ENCODE data around the gene DDX1. TPM values are rescaled to one million over a fixed set of nuclear protein-coding genes. Genes with fewer than 3 reads are reported as not detected.

Gene DDX1
- total and polyA plus RNA-seq, 7 donors: 116 to 166 (median 132) TPM

- no peak for ATAC-seq
- H3K36me3 ChIP-seq (ENCODE audit: insufficient read depth in 1 of 2, low read depth in 1 of 2): no peaks in the 10 kb centered on the region
- H3K4me1 ChIP-seq: no peaks in the 10 kb centered on the region
- intact Hi-C loops (cut with DNase I): no loop called here
- no peak for DNase-seq
- TF ChIP-seq CTCF (IDR thresholded peaks at IDR 0.05): no peak
- WGBS, 3 donors: 94 to 97% (median 95%) methylated on average over 7 of the region's 7 CpGs
- no peak overlapping the region for H3K4me3 ChIP-seq
- H3K27me3 ChIP-seq (ENCODE audit: insufficient read depth in 3 of 3, low read length in 2 of 3): no peaks in the 10 kb centered on the region
- no peak overlapping the region for H3K27ac ChIP-seq
- no peaks in the 10 kb centered on the region for H3K9me3 ChIP-seq
These were observed 59.7 kb downstream of the DDX1 start for GRCh38 chr2:15651367-15651727.

GRCh38 chr2:15652252-15652651 is 60.6 kb downstream of the DDX1 start:
- DNase-seq: no peak
- Histone ChIP-seq H3K9me3 (no peaks in the 10 kb centered on the region), H3K4me1 (no peaks in the 10 kb centered on the region), H3K36me3 (ENCODE audit: insufficient read depth in 1 of 2, low read depth in 1 of 2) (no peaks in the 10 kb centered on the region), H3K27me3 (ENCODE audit: insufficient read depth in 3 of 3, low read length in 2 of 3) (no peaks in the 10 kb centered on the region), H3K27ac (no peak overlapping the region), H3K4me3 (no peak overlapping the region)
- intact Hi-C loops (cut with DNase I): no loop called here
- 85 to 89% (median 89%) methylated on average over 8 of the region's 8 CpGs for WGBS, 3 donors
- no peak for TF ChIP-seq CTCF (IDR thresholded peaks at IDR 0.05)
- no peak for ATAC-seq

- H3K27me3 ChIP-seq (ENCODE audit: insufficient read depth in 3 of 3, low read length in 2 of 3): no peaks in the 10 kb centered on the region
- 63 to 77% (median 72%) methylated on average over 6 of the region's 6 CpGs for WGBS, 3 donors
- DNase-seq (no peak), ATAC-seq (no peak)
- H3K4me1 ChIP-seq: no peaks in the 10 kb centered on the region
- no peak for TF ChIP-seq CTCF (IDR thresholded peaks at IDR 0.05)
- no peaks in the 10 kb centered on the region for H3K36me3 ChIP-seq (ENCODE audit: insufficient read depth in 1 of 2, low read depth in 1 of 2)
- no peak overlapping the region for H3K27ac ChIP-seq
- H3K4me3 ChIP-seq: no peak overlapping the region
- H3K9me3 ChIP-seq: no peaks in the 10 kb centered on the region
- intact Hi-C loops (cut with DNase I): no loop called here
These were observed 61.1 kb downstream of the DDX1 start for GRCh38 chr2:15652801-15653200.

GRCh38 chr2:15653806-15654726 is 62.4 kb downstream of the DDX1 start:
- intact Hi-C loops (cut with DNase I): no loop called here
- 89 to 91% (median 90%) methylated on average over 31 of the region's 31 CpGs for WGBS, 3 donors
- ATAC-seq: no peak

More at GRCh38 chr2:15653806-15654726, 62.4 kb downstream of the DDX1 start:
- no peak overlapping the region for H3K4me3 ChIP-seq
- TF ChIP-seq CTCF (IDR thresholded peaks at IDR 0.05): no peak
- no peaks in the 10 kb centered on the region for H3K36me3 ChIP-seq (ENCODE audit: insufficient read depth in 1 of 2, low read depth in 1 of 2)
- no peaks in the 10 kb centered on the region for H3K4me1 ChIP-seq
- no peaks in the 10 kb centered on the region for H3K27me3 ChIP-seq (ENCODE audit: insufficient read depth in 3 of 3, low read length in 2 of 3)
- no peak overlapping the region for H3K27ac ChIP-seq
- H3K9me3 ChIP-seq: no peaks in the 10 kb centered on the region
- DNase-seq: no peak

All from psoas muscle (tissue), 8 donors.